ELF-1 (cell line): ENCODE results near the gene MAN1A1.

ENCODE experiments used
- DNase-seq: peaks from one replicate; pipeline ENCODE4 v3.0.0-alpha.2; 2016; ENCODE audit warnings: low read depth, low spot score

MAN1A1 gene

GRCh38 chr6:119273272-119274196, 76.0 kb downstream of the MAN1A1 start:
- no peak for DNase-seq

- no peak for DNase-seq
Measured at GRCh38 chr6:119270545-119270944, 79.0 kb downstream of the MAN1A1 start.

- no peak for DNase-seq
Measured at GRCh38 chr6:119269266-119270103, 80.1 kb downstream of the MAN1A1 start.

GRCh38 chr6:119267126-119267905, 82.2 kb downstream of the MAN1A1 start:
- no peak for DNase-seq

GRCh38 chr6:119264854-119265397, 84.6 kb downstream of the MAN1A1 start:
- no peak for DNase-seq

- no peak for DNase-seq
Measured at GRCh38 chr6:119262612-119263011, 86.9 kb downstream of the MAN1A1 start.

- no peak for DNase-seq
Measured at GRCh38 chr6:119261944-119262284, 87.6 kb downstream of the MAN1A1 start.

- DNase-seq, result no peak
Measured at GRCh38 chr6:119259027-119259426, 90.5 kb downstream of the MAN1A1 start.

- no peak for DNase-seq
Measured at GRCh38 chr6:119257726-119258125, 91.8 kb downstream of the MAN1A1 start.

GRCh38 chr6:119256978-119257462, 92.5 kb downstream of the MAN1A1 start:
- DNase-seq, result no peak

GRCh38 chr6:119256392-119256791, 93.2 kb downstream of the MAN1A1 start:
- DNase-seq, result no peak

GRCh38 chr6:119255492-119255891, 94.1 kb downstream of the MAN1A1 start:
- DNase-seq, result no peak

GRCh38 chr6:119250036-119250435, 99.5 kb downstream of the MAN1A1 start:
- DNase-seq, result no peak

GRCh38 chr6:119249319-119249718, 100.2 kb downstream of the MAN1A1 start:
- no peak for DNase-seq

GRCh38 chr6:119247504-119247903, 102.1 kb downstream of the MAN1A1 start:
- DNase-seq, result no peak

- no peak for DNase-seq
Measured at GRCh38 chr6:119243657-119244056, 105.9 kb downstream of the MAN1A1 start.

GRCh38 chr6:119243037-119243436, 106.5 kb downstream of the MAN1A1 start:
- DNase-seq, result no peak

GRCh38 chr6:119241540-119242309, 107.8 kb downstream of the MAN1A1 start:
- DNase-seq, result no peak

- peak; percentile 11 for DNase-seq
Measured at GRCh38 chr6:119241111-119241465, 108.5 kb downstream of the MAN1A1 start.

GRCh38 chr6:119240257-119241110, 109.1 kb downstream of the MAN1A1 start:
- peak; percentile 19 for DNase-seq
